Astrocyte (in vitro differentiated cells and primary cell): Measurements from ENCODE around the gene EML6. TPM values are rescaled to one million over a fixed set of nuclear protein-coding genes. Genes with fewer than 3 reads are reported as not detected.

Experiments used
- DNase-seq: peaks from one replicate; pipeline ENCODE4 v3.0.0-alpha.2; 2010; ENCODE audit warnings: low read depth
- FAIRE-seq: peaks from 2 replicates; lab custom pipeline; 2011; peaks lifted over from hg19 to GRCh38; lab: Jason Lieb, UNC
- H2AFZ ChIP-seq: 2 replicates; pipeline ENCODE4 v1.6.0; 2012; ENCODE audit warnings: low read depth, low read length, inconsistent platforms
- H3K27ac ChIP-seq: 2 replicates; pipeline ENCODE4 v1.5.1; 2011; ENCODE audit warnings: low read depth, low read length, inconsistent platforms
- H3K27me3 ChIP-seq: 2 replicates; pipeline ENCODE4 v1.6.0; 2011; ENCODE audit warnings: low read length, inconsistent platforms; ENCODE audit not compliant: insufficient read depth
- H3K36me3 ChIP-seq: 2 replicates; pipeline ENCODE4 v1.5.1; 2011; ENCODE audit warnings: low read length, inconsistent platforms; ENCODE audit not compliant: insufficient read depth
- H3K4me1 ChIP-seq: 2 replicates; pipeline ENCODE4 v1.5.1; 2011; ENCODE audit warnings: low read length, inconsistent platforms; ENCODE audit not compliant: insufficient read depth
- H3K4me2 ChIP-seq: 2 replicates; pipeline ENCODE4 v1.6.0; 2012; ENCODE audit warnings: low read length, inconsistent platforms
- H3K4me3 ChIP-seq: 2 replicates; pipeline ENCODE4 v1.5.1; 2011; ENCODE audit warnings: low read depth, mild to moderate bottlenecking, low read length, inconsistent platforms; ENCODE audit not compliant: insufficient read depth
- H3K79me2 ChIP-seq: 2 replicates; pipeline ENCODE4 v1.6.0; 2012; ENCODE audit warnings: mild to moderate bottlenecking, low read length, inconsistent platforms; ENCODE audit not compliant: insufficient read depth
- H3K9ac ChIP-seq: 2 replicates; pipeline ENCODE4 v1.6.0; 2012; ENCODE audit warnings: mild to moderate bottlenecking, low read length, inconsistent platforms
- H3K9me3 ChIP-seq: 2 replicates; pipeline ENCODE4 v1.5.1; 2012; ENCODE audit warnings: low read depth, mild to moderate bottlenecking, low read length, inconsistent platforms; ENCODE audit not compliant: insufficient read depth
- H4K20me1 ChIP-seq: 2 replicates; pipeline ENCODE4 v1.6.0; 2012; ENCODE audit warnings: low read length, inconsistent platforms; ENCODE audit not compliant: insufficient read depth
- H3K27ac Mint-ChIP-seq: one replicate; pipeline ENCODE4 v1.8.0; 2021; ENCODE audit warnings: mild to moderate bottlenecking, mixed read lengths; ENCODE audit not compliant: unreplicated experiment
- H3K27me3 Mint-ChIP-seq: one replicate; pipeline ENCODE4 v1.8.0; 2021; ENCODE audit warnings: low read depth, mixed read lengths; ENCODE audit not compliant: unreplicated experiment
- H3K36me3 Mint-ChIP-seq: one replicate; pipeline ENCODE4 v1.8.0; 2021; ENCODE audit warnings: low read depth, mixed read lengths; ENCODE audit not compliant: unreplicated experiment
- H3K4me1 Mint-ChIP-seq: one replicate; pipeline ENCODE4 v1.8.0; 2021; ENCODE audit warnings: low read depth, mixed read lengths; ENCODE audit not compliant: unreplicated experiment
- H3K4me3 Mint-ChIP-seq: one replicate; pipeline ENCODE4 v1.8.0; 2021; ENCODE audit warnings: mild to moderate bottlenecking, moderate library complexity, mixed read lengths; ENCODE audit not compliant: unreplicated experiment
- H3K9me3 Mint-ChIP-seq: one replicate; pipeline ENCODE4 v1.8.0; 2021; ENCODE audit warnings: mild to moderate bottlenecking, mixed read lengths; ENCODE audit not compliant: unreplicated experiment
- EZH2 ChIP-seq: IDR thresholded peaks from 2 replicates; pipeline ENCODE4 v1.6.1; 2012; ENCODE audit warnings: mild to moderate bottlenecking, low read length, inconsistent platforms; ENCODE audit not compliant: insufficient read depth
- total RNA-seq: library from RNA; stranded (reverse); gene quantifications from 2 replicates; pipeline ENCODE4 v1.2.1, GENCODE V29; 2021
- TF ChIP-seq, protein P1 (sequence below): IDR thresholded peaks from 2 replicates; pipeline ENCODE4 v1.5.1; 2011; ENCODE audit warnings: low read depth, mild to moderate bottlenecking, inconsistent platforms, low read length, moderate library complexity; ENCODE audit not compliant: insufficient read depth

The EML6 gene
- total RNA-seq, 1 donor from 2014 or later, result 0.23 TPM

DNA sequence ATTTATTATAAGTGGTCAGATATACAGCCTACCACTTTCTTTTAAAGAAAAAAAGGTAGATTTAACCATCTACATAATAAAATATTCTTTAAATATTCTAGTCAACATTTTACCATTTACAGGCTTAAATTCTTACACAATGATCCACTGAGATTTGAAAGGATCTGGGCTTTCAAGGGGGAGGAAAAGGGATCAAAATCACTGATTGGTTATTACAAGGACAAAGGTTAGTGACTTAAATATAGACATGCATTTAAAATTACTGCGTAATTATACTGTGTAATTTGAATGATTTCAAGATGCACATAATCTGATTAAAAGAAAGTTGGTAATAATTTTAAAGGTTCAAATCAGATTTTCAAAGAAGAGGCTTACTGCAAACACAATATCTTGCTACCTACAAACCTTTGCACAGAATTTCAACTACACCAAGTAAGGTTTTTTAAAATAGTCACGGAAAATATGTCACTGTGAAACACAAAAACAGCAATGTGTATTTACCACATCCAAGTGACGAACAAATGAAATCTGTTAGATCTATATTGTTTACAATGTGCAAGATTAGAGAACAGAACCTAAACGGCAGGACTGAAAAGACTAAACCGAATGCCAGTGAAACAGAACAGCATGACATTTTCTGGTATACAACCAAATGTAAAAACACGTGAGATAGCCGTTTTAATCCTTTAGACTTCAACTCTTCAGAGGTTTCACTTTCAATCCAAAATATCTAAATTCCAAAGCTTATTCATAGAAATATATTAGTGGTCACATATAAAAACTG, 286.0 kb downstream of the EML6 start:
- Histone ChIP-seq H3K4me1 (peaks cover 30% of the 10 kb centered on the region), H3K27ac (no peak overlapping the region), H3K4me3 (no peak overlapping the region), H3K4me2 (peak overlapping the region; percentile 74), H2AFZ (no peak overlapping the region), H3K79me2 (peaks cover 100% of the 10 kb centered on the region), H3K9me3 (no peaks in the 10 kb centered on the region), H3K27me3 (no peaks in the 10 kb centered on the region), H3K9ac (no peak overlapping the region), H4K20me1 (peaks cover 99% of the 10 kb centered on the region), H3K36me3 (no peaks in the 10 kb centered on the region)
- no peaks in the 10 kb centered on the region for H3K9me3 Mint-ChIP-seq
- peaks cover 2% of the 10 kb centered on the region for H3K36me3 Mint-ChIP-seq
- DNase-seq (no peak), FAIRE-seq (no peak)
- H3K4me1 Mint-ChIP-seq, result peaks cover 65% of the 10 kb centered on the region
- TF ChIP-seq EZH2, result no peak
- TF ChIP-seq, protein P1, sequence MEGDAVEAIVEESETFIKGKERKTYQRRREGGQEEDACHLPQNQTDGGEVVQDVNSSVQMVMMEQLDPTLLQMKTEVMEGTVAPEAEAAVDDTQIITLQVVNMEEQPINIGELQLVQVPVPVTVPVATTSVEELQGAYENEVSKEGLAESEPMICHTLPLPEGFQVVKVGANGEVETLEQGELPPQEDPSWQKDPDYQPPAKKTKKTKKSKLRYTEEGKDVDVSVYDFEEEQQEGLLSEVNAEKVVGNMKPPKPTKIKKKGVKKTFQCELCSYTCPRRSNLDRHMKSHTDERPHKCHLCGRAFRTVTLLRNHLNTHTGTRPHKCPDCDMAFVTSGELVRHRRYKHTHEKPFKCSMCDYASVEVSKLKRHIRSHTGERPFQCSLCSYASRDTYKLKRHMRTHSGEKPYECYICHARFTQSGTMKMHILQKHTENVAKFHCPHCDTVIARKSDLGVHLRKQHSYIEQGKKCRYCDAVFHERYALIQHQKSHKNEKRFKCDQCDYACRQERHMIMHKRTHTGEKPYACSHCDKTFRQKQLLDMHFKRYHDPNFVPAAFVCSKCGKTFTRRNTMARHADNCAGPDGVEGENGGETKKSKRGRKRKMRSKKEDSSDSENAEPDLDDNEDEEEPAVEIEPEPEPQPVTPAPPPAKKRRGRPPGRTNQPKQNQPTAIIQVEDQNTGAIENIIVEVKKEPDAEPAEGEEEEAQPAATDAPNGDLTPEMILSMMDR, result no peak
- no peaks in the 10 kb centered on the region for H3K27me3 Mint-ChIP-seq
- no peak overlapping the region for H3K27ac Mint-ChIP-seq
- no peak overlapping the region for H3K4me3 Mint-ChIP-seq

DNA sequence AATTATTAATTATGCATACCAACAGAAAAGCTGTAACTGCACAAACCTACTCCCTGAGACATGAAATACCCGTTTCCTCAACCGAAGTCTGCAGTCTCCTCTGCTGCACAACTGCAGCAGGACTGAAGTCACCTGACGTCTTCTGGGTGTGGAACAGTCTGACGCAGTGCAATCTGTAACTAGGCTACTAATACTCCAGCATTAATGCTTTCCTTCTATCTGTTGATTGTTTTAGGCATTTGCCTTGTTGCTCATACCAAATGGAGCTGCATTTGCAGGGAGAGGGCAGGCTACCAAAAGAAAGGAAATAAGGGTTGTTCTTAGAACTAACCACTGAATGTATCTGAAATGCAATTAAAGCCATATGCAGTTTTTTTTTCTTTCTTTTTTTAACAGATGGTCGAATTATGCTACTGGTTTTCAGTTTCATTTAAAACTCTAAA, 286.7 kb downstream of the EML6 start:
- FAIRE-seq (no peak), DNase-seq (peak; percentile 40)
- Histone ChIP-seq H3K4me1 (peaks cover 36% of the 10 kb centered on the region), H3K36me3 (no peaks in the 10 kb centered on the region), H2AFZ (no peak overlapping the region), H3K4me2 (peak overlapping the region; percentile 74), H3K79me2 (peaks cover 100% of the 10 kb centered on the region), H3K9ac (no peak overlapping the region), H4K20me1 (peaks cover 99% of the 10 kb centered on the region), H3K27ac (peak overlapping the region; percentile 1), H3K27me3 (no peaks in the 10 kb centered on the region), H3K4me3 (no peak overlapping the region), H3K9me3 (no peaks in the 10 kb centered on the region)
- Mint-ChIP-seq H3K4me1 (peaks cover 72% of the 10 kb centered on the region), H3K27me3 (no peaks in the 10 kb centered on the region), H3K4me3 (peak overlapping the region; percentile 60), H3K36me3 (peaks cover 2% of the 10 kb centered on the region), H3K9me3 (no peaks in the 10 kb centered on the region), H3K27ac (peak overlapping the region; percentile 16)
- TF ChIP-seq, protein P1, result no peak
- no peak for TF ChIP-seq EZH2

DNA sequence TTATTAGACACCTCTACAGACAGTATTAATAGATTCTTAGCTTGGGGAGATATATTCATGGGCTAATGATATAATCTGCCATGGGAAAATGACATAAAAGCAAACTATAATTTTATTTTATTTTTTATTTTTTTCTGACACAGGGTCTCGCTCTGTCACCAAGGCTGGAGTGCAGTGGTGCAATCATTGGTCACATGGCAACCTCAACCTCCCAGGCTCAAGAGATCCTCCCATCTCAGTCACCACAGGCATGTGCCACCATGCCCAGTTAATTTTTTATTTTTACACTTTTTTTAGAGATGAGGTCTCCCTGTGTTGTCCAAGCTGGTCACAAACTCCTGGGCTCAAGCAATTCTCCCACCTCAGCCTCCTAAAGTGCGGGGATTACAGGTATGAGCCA, 287.5 kb downstream of the EML6 start:
- Mint-ChIP-seq H3K27ac (peak overlapping the region; percentile 73), H3K27me3 (no peaks in the 10 kb centered on the region), H3K4me1 (peaks cover 75% of the 10 kb centered on the region), H3K4me3 (peak overlapping the region; percentile 24), H3K9me3 (no peaks in the 10 kb centered on the region), H3K36me3 (peaks cover 2% of the 10 kb centered on the region)
- H4K20me1 ChIP-seq, result peaks cover 99% of the 10 kb centered on the region
- H3K9me3 ChIP-seq, result no peaks in the 10 kb centered on the region
- H3K36me3 ChIP-seq, result no peaks in the 10 kb centered on the region
- no peak overlapping the region for H2AFZ ChIP-seq
- DNase-seq (no peak), FAIRE-seq (no peak)
- no peak overlapping the region for H3K9ac ChIP-seq
- peaks cover 43% of the 10 kb centered on the region for H3K4me1 ChIP-seq
- TF ChIP-seq, protein P1, result no peak
- TF ChIP-seq EZH2, result no peak
- H3K27ac ChIP-seq, result peak overlapping the region; percentile 1
- peak overlapping the region; percentile 74 for H3K4me2 ChIP-seq
- H3K27me3 ChIP-seq, result no peaks in the 10 kb centered on the region
- peaks cover 100% of the 10 kb centered on the region for H3K79me2 ChIP-seq
- no peak overlapping the region for H3K4me3 ChIP-seq
